Neural cell (in vitro differentiated cells): ENCODE measurements around the gene HLA-A. TPM values are rescaled to one million over a fixed set of nuclear protein-coding genes. Genes with fewer than 3 reads are reported as not detected.

Experiments used
- H2AFZ ChIP-seq: fragments of 200-600, 300-800 bp; sonication (generic), shearing (Covaris generic); 2 replicates; pipeline ENCODE4 v1.6.0; 2014; ENCODE audit warnings: low read depth, mild to moderate bottlenecking, antibody characterized with exemption, low read length, moderate library complexity
- H3F3A ChIP-seq: fragments of 200-600 bp; shearing (Covaris generic); 2 replicates; pipeline ENCODE4 v1.6.1; 2016; ENCODE audit warnings: mild to moderate bottlenecking, moderate library complexity, mixed read lengths, antibody characterized with exemption, low read length; ENCODE audit not compliant: insufficient read depth, poor library complexity, severe bottlenecking
- H3K27ac ChIP-seq: fragments of 200-600, 300-800 bp; sonication (generic), shearing (Covaris generic); 2 replicates; pipeline ENCODE4 v1.5.1; 2014; ENCODE audit warnings: mild to moderate bottlenecking, low read length, moderate library complexity
- H3K27me3 ChIP-seq: fragments of 300-800, 200-600 bp; sonication (generic), shearing (Covaris generic); 2 replicates; pipeline ENCODE4 v1.6.0; 2014; ENCODE audit warnings: mild to moderate bottlenecking, low read depth, low read length, moderate library complexity; ENCODE audit not compliant: insufficient read depth
- H3K36me3 ChIP-seq: fragments of 300-800, 200-600 bp; sonication (generic), shearing (Covaris generic); 2 replicates; pipeline ENCODE4 v1.5.1; 2014; ENCODE audit warnings: mild to moderate bottlenecking, antibody characterized with exemption, low read length, moderate library complexity; ENCODE audit not compliant: insufficient read depth
- H3K4me2 ChIP-seq: fragments of 300-800, 200-600 bp; sonication (generic), shearing (Covaris generic); 2 replicates; pipeline ENCODE4 v1.6.0; 2014; ENCODE audit warnings: mild to moderate bottlenecking, low read length
- H3K4me3 ChIP-seq: fragments of 300-800, 200-600 bp; sonication (generic), shearing (Covaris generic); 2 replicates; pipeline ENCODE4 v1.5.1; 2014; ENCODE audit warnings: mild to moderate bottlenecking, low read length, moderate library complexity
- H3K79me2 ChIP-seq: fragments of 200-600 bp; shearing (Covaris generic); replicated peaks from 2 replicates; pipeline ENCODE4 v1.6.0; 2014; ENCODE audit warnings: mild to moderate bottlenecking, low read length, moderate library complexity; ENCODE audit not compliant: insufficient read depth
- H3K9ac ChIP-seq: fragments of 300-800, 200-600 bp; sonication (generic), shearing (Covaris generic); 2 replicates; pipeline ENCODE4 v1.6.1; 2016; ENCODE audit warnings: mild to moderate bottlenecking, low read length, mixed read lengths
- H3K9me2 ChIP-seq: fragments of 200-600 bp; shearing (Covaris generic); 2 replicates; pipeline ENCODE4 v1.6.1; 2016; ENCODE audit warnings: mild to moderate bottlenecking, low read length, mixed read lengths; ENCODE audit not compliant: insufficient read depth
- H3K9me3 ChIP-seq: fragments of 200-600, 300-800 bp; sonication (generic), shearing (Covaris generic); 2 replicates; pipeline ENCODE4 v1.6.1; 2016; ENCODE audit warnings: mild to moderate bottlenecking, mixed run types, low read length, moderate library complexity, mixed read lengths
- H4K20me1 ChIP-seq: fragments of 200-600 bp; shearing (Covaris generic); 2 replicates; pipeline ENCODE4 v1.6.1; 2016; ENCODE audit warnings: mild to moderate bottlenecking, mixed run types; ENCODE audit not compliant: insufficient read depth
- EP300 ChIP-seq: fragments of 450-650 bp; conservative IDR thresholded peaks from 2 replicates; pipeline ENCODE4 v1.6.1; 2014; ENCODE audit warnings: antibody characterized with exemption, mild to moderate bottlenecking, moderate library complexity; ENCODE audit not compliant: poor library complexity, severe bottlenecking
- EZH2 ChIP-seq: fragments of 200-600, 300-800 bp; shearing (Covaris generic), sonication (generic); IDR thresholded peaks from 2 replicates; pipeline ENCODE4 v1.6.1; 2014; ENCODE audit warnings: antibody characterized with exemption, low read length, borderline replicate concordance, mild to moderate bottlenecking; ENCODE audit not compliant: insufficient read depth, poor library complexity, severe bottlenecking
- MXI1 ChIP-seq: fragments of 450-650 bp; conservative IDR thresholded peaks from 2 replicates; pipeline ENCODE4 v1.6.1; 2014; ENCODE audit warnings: antibody characterized with exemption, mild to moderate bottlenecking; ENCODE audit not compliant: poor library complexity, severe bottlenecking
- POLR2AphosphoS5 ChIP-seq: IDR thresholded peaks from 2 replicates; pipeline ENCODE4 v1.6.1; 2012
- RAD21 ChIP-seq: fragments of 450-650 bp; conservative IDR thresholded peaks from 2 replicates; pipeline ENCODE4 v1.6.1; 2014; ENCODE audit warnings: antibody characterized with exemption, mild to moderate bottlenecking, moderate library complexity
- SMC3 ChIP-seq: fragments of 450-650 bp; conservative IDR thresholded peaks from 2 replicates; pipeline ENCODE4 v1.6.1; 2014; ENCODE audit warnings: antibody characterized with exemption, mild to moderate bottlenecking, moderate library complexity; ENCODE audit not compliant: poor library complexity
- TAF1 ChIP-seq: IDR thresholded peaks from 2 replicates; pipeline ENCODE4 v1.6.1; 2012; ENCODE audit warnings: low read depth
- polyA plus RNA-seq: library from polyadenylated mRNA; depleted of rRNA; stranded (reverse); fragments of >200 nt; gene quantifications from 2 replicates; pipeline ENCODE4 v1.2.3, GENCODE V29; 2014
- TF ChIP-seq, protein P1 (sequence below): fragments of 450-650 bp; IDR thresholded peaks from 2 replicates; pipeline ENCODE4 v1.5.1; 2014; ENCODE audit warnings: antibody characterized with exemption, mild to moderate bottlenecking, moderate library complexity; ENCODE audit not compliant: poor library complexity, severe bottlenecking
- TF ChIP-seq, protein P2 (sequence below): IDR thresholded peaks from 2 replicates; pipeline ENCODE4 v1.6.1; 2012; ENCODE audit warnings: borderline replicate concordance

The HLA-A gene
- polyA plus RNA-seq, 1 donor from 2014 or later, result 47.6 TPM

DNA sequence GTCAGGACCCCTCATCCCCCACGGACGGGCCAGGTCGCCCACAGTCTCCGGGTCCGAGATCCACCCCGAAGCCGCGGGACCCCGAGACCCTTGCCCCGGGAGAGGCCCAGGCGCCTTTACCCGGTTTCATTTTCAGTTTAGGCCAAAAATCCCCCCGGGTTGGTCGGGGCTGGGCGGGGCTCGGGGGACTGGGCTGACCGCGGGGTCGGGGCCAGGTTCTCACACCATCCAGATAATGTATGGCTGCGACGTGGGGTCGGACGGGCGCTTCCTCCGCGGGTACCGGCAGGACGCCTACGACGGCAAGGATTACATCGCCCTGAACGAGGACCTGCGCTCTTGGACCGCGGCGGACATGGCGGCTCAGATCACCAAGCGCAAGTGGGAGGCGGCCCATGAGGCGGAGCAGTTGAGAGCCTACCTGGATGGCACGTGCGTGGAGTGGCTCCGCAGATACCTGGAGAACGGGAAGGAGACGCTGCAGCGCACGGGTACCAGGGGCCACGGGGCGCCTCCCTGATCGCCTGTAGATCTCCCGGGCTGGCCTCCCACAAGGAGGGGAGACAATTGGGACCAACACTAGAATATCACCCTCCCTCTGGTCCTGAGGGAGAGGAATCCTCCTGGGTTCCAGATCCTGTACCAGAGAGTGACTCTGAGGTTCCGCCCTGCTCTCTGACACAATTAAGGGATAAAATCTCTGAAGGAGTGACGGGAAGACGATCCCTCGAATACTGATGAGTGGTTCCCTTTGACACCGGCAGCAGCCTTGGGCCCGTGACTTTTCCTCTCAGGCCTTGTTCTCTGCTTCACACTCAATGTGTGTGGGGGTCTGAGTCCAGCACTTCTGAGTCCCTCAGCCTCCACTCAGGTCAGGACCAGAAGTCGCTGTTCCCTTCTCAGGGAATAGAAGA is 978 bp downstream of the HLA-A start:
- Histone ChIP-seq H3K27me3 (no peaks in the 10 kb centered on the region), H3F3A (no peaks in the 10 kb centered on the region), H3K9ac (peak overlapping the region; percentile 59), H3K9me2 (no peaks in the 10 kb centered on the region), H3K9me3 (no peaks in the 10 kb centered on the region), H3K36me3 (no peaks in the 10 kb centered on the region), H3K4me2 (no peak overlapping the region), H4K20me1 (no peaks in the 10 kb centered on the region), H3K4me3 (peak overlapping the region; percentile 70), H3K27ac (no peak overlapping the region), H2AFZ (no peak overlapping the region), H3K79me2 (no peaks in the 10 kb centered on the region)
- TF ChIP-seq RAD21 (no peak), EZH2 (no peak), TAF1 (no peak), POLR2AphosphoS5 (no peak), EP300 (no peak), SMC3 (no peak), MXI1 (no peak)
- TF ChIP-seq, protein P1, sequence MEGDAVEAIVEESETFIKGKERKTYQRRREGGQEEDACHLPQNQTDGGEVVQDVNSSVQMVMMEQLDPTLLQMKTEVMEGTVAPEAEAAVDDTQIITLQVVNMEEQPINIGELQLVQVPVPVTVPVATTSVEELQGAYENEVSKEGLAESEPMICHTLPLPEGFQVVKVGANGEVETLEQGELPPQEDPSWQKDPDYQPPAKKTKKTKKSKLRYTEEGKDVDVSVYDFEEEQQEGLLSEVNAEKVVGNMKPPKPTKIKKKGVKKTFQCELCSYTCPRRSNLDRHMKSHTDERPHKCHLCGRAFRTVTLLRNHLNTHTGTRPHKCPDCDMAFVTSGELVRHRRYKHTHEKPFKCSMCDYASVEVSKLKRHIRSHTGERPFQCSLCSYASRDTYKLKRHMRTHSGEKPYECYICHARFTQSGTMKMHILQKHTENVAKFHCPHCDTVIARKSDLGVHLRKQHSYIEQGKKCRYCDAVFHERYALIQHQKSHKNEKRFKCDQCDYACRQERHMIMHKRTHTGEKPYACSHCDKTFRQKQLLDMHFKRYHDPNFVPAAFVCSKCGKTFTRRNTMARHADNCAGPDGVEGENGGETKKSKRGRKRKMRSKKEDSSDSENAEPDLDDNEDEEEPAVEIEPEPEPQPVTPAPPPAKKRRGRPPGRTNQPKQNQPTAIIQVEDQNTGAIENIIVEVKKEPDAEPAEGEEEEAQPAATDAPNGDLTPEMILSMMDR, result no peak
- TF ChIP-seq, protein P2, sequence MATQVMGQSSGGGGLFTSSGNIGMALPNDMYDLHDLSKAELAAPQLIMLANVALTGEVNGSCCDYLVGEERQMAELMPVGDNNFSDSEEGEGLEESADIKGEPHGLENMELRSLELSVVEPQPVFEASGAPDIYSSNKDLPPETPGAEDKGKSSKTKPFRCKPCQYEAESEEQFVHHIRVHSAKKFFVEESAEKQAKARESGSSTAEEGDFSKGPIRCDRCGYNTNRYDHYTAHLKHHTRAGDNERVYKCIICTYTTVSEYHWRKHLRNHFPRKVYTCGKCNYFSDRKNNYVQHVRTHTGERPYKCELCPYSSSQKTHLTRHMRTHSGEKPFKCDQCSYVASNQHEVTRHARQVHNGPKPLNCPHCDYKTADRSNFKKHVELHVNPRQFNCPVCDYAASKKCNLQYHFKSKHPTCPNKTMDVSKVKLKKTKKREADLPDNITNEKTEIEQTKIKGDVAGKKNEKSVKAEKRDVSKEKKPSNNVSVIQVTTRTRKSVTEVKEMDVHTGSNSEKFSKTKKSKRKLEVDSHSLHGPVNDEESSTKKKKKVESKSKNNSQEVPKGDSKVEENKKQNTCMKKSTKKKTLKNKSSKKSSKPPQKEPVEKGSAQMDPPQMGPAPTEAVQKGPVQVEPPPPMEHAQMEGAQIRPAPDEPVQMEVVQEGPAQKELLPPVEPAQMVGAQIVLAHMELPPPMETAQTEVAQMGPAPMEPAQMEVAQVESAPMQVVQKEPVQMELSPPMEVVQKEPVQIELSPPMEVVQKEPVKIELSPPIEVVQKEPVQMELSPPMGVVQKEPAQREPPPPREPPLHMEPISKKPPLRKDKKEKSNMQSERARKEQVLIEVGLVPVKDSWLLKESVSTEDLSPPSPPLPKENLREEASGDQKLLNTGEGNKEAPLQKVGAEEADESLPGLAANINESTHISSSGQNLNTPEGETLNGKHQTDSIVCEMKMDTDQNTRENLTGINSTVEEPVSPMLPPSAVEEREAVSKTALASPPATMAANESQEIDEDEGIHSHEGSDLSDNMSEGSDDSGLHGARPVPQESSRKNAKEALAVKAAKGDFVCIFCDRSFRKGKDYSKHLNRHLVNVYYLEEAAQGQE, result no peak

DNA sequence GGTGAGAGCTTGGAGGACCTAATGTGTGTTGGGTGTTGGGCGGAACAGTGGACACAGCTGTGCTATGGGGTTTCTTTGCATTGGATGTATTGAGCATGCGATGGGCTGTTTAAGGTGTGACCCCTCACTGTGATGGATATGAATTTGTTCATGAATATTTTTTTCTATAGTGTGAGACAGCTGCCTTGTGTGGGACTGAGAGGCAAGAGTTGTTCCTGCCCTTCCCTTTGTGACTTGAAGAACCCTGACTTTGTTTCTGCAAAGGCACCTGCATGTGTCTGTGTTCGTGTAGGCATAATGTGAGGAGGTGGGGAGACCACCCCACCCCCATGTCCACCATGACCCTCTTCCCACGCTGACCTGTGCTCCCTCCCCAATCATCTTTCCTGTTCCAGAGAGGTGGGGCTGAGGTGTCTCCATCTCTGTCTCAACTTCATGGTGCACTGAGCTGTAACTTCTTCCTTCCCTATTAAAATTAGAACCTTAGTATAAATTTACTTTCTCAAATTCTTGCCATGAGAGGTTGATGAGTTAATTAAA is 3.0 kb downstream of the HLA-A start:
- TF ChIP-seq EP300 (no peak), POLR2AphosphoS5 (no peak), TAF1 (no peak), RAD21 (no peak), SMC3 (no peak), EZH2 (no peak), MXI1 (no peak)
- TF ChIP-seq, protein P1, result no peak
- TF ChIP-seq, protein P2, result no peak
- H3K4me3 ChIP-seq, result no peak overlapping the region
- H3K9ac ChIP-seq, result no peak overlapping the region
- H4K20me1 ChIP-seq, result no peaks in the 10 kb centered on the region
- H3K4me2 ChIP-seq, result no peak overlapping the region
- H3K9me2 ChIP-seq, result no peaks in the 10 kb centered on the region
- H3K79me2 ChIP-seq, result no peaks in the 10 kb centered on the region
- no peak overlapping the region for H2AFZ ChIP-seq
- H3K27ac ChIP-seq, result no peak overlapping the region
- H3K36me3 ChIP-seq, result no peaks in the 10 kb centered on the region
- no peaks in the 10 kb centered on the region for H3K27me3 ChIP-seq
- no peaks in the 10 kb centered on the region for H3K9me3 ChIP-seq
- no peaks in the 10 kb centered on the region for H3F3A ChIP-seq
